Neuron (in vitro differentiated cells): ENCODE results near the gene DDIT3.

Experiments used
- H2AFZ ChIP-seq: one replicate; pipeline ENCODE4 v1.6.1; 2013; ENCODE audit warnings: low read depth, mild to moderate bottlenecking, inconsistent platforms, low read length, moderate library complexity
- H3K27me3 ChIP-seq: one replicate; pipeline ENCODE4 v1.6.1; 2013; ENCODE audit warnings: low read length; ENCODE audit not compliant: insufficient read depth
- H3K36me3 ChIP-seq: one replicate; pipeline ENCODE4 v1.6.1; 2013; ENCODE audit warnings: low read length; ENCODE audit not compliant: insufficient read depth
- H3K4me1 ChIP-seq: one replicate; pipeline ENCODE4 v1.6.1; 2013; ENCODE audit warnings: low read length; ENCODE audit not compliant: insufficient read depth
- H3K4me3 ChIP-seq: 2 replicates; pipeline ENCODE4 v1.5.1; 2013; ENCODE audit warnings: mild to moderate bottlenecking, low read length, moderate library complexity
- H3K9me3 ChIP-seq: one replicate; pipeline ENCODE4 v1.6.1; 2013; ENCODE audit warnings: low read length

DDIT3 gene

GRCh38 chr12:57527184-57527583 is 6.9 kb upstream of the DDIT3 start:
- H3K9me3 ChIP-seq, result no peaks in the 10 kb centered on the region
- H3K4me1 ChIP-seq, result peaks cover 24% of the 10 kb centered on the region
- H3K4me3 ChIP-seq, result no peak overlapping the region
- peaks cover 69% of the 10 kb centered on the region for H3K36me3 ChIP-seq
- H3K27me3 ChIP-seq, result no peaks in the 10 kb centered on the region
- no peak overlapping the region for H2AFZ ChIP-seq

GRCh38 chr12:57526477-57527126 is 6.3 kb upstream of the DDIT3 start:
- H2AFZ ChIP-seq, result no peak overlapping the region
- no peaks in the 10 kb centered on the region for H3K27me3 ChIP-seq
- peaks cover 64% of the 10 kb centered on the region for H3K36me3 ChIP-seq
- no peaks in the 10 kb centered on the region for H3K9me3 ChIP-seq
- H3K4me1 ChIP-seq, result peaks cover 30% of the 10 kb centered on the region
- no peak overlapping the region for H3K4me3 ChIP-seq

GRCh38 chr12:57525615-57526383 is 5.5 kb upstream of the DDIT3 start:
- H3K36me3 ChIP-seq, result peaks cover 56% of the 10 kb centered on the region
- no peak overlapping the region for H3K4me3 ChIP-seq
- H3K4me1 ChIP-seq, result peaks cover 38% of the 10 kb centered on the region
- no peaks in the 10 kb centered on the region for H3K9me3 ChIP-seq
- H2AFZ ChIP-seq, result no peak overlapping the region
- no peaks in the 10 kb centered on the region for H3K27me3 ChIP-seq

DNA sequence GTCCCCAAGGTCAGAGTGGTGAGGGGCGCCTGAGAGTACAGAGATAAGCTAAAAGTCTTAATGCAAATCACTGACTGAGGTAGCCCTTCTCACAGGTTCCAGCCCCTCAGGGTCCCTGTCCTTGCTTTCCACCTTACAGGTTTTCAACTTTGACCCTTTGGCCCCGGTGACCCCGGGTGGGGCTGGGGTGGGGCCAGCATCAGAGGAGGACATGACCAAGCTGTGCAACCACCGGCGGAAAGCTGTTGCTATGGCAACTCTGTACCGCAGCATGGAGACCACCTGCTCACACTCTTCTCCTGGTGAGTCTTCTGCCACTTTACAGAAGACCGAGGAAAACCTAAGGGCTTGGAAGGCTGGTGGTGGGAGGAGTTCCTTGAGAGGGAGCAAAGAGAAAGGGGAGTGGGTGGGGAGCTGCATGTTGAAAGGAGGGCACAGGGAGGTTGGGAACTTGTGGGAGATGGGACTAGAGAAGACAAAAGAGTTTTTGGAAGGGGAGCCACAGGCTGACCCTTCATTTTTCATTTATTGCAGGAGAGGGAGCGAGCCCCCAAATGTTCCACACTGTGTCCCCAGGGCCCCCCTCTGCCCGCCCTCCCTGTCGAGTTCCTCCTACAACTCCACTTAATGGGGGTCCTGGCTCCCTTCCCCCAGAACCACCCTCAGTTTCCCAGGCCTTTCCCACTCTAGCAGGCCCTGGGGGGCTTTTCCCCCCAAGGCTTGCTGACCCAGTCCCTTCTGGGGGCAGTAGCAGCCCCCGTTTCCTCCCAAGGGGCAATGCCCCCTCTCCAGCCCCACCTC is 4.7 kb upstream of the DDIT3 start:
- no peaks in the 10 kb centered on the region for H3K27me3 ChIP-seq
- H3K4me3 ChIP-seq, result no peak overlapping the region
- H3K36me3 ChIP-seq, result peaks cover 48% of the 10 kb centered on the region
- no peak overlapping the region for H2AFZ ChIP-seq
- H3K9me3 ChIP-seq, result no peaks in the 10 kb centered on the region
- H3K4me1 ChIP-seq, result peaks cover 39% of the 10 kb centered on the region

DNA sequence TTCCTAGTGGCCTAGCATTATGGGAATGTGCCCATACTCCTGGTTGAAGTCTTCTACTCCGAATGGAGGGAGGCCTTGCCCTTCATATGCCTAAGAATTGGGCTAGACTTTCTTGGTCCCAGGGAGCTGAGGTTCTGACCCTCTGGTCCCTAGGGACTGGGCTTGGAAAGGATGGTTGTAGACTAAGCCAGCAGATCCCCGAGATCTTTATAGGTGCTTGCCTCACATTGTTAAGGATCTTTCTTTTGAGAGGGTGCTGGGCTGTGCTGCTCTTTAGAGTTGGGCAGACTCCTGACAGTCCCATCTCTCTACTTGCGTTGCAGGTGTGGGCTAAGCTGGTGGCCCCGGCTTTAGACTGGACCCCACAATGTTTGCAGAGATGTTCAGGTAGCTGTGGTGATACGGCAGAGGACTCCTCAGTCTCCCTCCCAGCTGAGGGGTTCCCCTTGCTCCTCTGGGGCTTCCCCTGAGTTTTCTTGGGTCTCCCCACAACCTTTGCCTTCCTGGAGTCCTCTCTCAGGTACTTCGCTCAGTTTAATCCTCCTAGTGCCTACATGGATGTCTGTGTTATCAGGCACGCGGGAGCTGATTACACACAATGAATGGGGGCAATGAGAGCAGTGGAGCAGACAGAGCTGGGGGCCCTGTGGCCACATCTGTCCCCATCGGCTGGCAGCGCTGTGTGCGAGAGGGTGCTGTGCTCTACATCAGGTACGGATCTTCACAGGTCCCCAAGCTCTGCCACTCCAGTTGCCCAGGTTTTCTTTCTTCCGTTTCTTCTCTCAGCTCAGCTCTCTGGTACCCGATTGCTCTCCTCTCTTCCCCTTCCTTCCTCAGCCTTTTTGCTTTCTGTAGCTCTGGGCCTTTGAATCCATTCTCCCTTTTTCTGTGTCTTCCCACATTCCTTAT is 3.6 kb upstream of the DDIT3 start:
- H3K4me3 ChIP-seq, result peak overlapping the region; percentile 60
- H3K9me3 ChIP-seq, result no peaks in the 10 kb centered on the region
- no peak overlapping the region for H2AFZ ChIP-seq
- peaks cover 39% of the 10 kb centered on the region for H3K36me3 ChIP-seq
- H3K27me3 ChIP-seq, result no peaks in the 10 kb centered on the region
- H3K4me1 ChIP-seq, result peaks cover 47% of the 10 kb centered on the region

- peaks cover 35% of the 10 kb centered on the region for H3K36me3 ChIP-seq
- H3K4me1 ChIP-seq, result peaks cover 56% of the 10 kb centered on the region
These were observed 2.8 kb upstream of the DDIT3 start for GRCh38 chr12:57522887-57523705.

DNA sequence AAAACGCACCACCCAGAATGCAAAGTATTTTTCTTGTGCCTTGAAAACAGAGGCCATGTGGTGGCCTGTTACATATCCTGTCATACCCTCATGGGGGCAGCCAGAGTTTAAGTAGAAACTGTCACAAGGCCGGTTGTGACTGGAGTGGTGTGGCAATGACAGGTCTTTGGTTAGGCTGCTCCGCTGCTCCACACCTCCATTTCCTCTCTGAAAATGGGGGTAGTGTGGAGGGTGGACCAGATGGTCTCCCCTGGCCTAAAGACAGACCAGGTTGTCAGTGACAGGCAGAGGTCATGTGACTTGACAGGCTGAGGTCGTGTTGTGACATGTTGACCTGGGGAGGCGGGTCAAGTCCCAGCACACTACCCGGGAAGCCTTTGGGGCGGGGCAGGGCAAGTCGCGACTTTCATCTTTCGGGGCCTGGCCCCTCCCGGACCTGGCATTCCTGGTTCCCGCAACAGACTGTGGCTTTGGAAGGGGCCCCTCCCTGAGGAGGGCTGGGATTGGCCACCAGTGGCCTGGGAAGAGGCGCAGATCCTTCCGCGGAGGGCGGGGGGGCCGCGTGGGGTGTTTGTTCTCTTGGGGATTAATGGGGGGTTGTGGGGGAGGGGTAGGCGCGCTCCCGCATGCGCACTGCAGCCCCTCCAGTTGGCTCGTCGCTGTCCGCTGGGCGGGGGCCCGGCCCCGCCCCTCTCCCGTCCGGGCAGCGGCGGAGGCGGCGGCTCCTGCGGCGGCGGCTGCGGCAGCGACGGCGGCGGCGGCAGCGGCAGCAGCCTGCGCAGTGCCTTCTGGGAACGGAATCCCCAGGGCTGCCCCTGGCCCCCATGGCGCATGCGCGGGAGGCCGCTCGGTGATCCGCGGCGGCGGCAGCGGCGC is 1.9 kb upstream of the DDIT3 start, which contains the start of gene MBD6:
MBD6 (plus strand) TSS at position 814 of the 876 bp plus-strand sequence. CDS start 1,480 bp downstream, outside the sequence.
- peak within 1 kb of the TSS; percentile 60 for H3K4me3 ChIP-seq
- peaks cover 59% of the 10 kb centered on the region for H3K4me1 ChIP-seq
- no peaks in the 10 kb centered on the region for H3K9me3 ChIP-seq
- H3K36me3 ChIP-seq, result peaks cover 34% of the 10 kb centered on the region
- H3K27me3 ChIP-seq, result no peaks in the 10 kb centered on the region
- no peak within 1 kb of the TSS for H2AFZ ChIP-seq

More at GRCh38 chr12:57522887-57523705, 2.8 kb upstream of the DDIT3 start:
- Histone ChIP-seq H3K4me3 (peak overlapping the region; percentile 60), H3K27me3 (no peaks in the 10 kb centered on the region), H2AFZ (no peak overlapping the region), H3K9me3 (no peaks in the 10 kb centered on the region)

DNA sequence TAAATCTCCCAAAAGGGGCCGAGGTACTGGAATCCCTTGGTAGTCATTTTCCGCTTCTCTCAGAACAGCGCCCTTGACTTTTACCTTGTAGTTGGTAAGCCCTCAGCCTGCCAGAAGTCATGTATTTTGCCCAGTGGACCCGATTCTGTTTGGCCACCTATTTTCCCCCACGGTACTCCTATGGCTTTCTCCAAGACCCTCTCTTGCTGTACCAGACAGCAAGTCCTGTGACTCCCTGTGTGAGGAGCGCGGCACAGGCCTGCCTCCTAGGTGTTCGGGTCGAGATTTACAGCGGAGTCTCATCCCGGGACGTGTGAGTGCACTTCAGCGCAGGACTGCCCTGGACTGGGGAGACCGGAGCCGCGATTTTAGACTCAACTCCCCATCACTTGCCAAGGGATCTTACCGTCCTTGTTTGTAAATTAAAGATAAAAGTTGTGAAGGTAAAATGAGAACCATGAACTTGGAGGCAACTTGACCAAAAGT is 1.3 kb upstream of the DDIT3 start:
- peak overlapping the region; percentile 60 for H3K4me3 ChIP-seq
- no peaks in the 10 kb centered on the region for H3K9me3 ChIP-seq
- peaks cover 35% of the 10 kb centered on the region for H3K36me3 ChIP-seq
- H2AFZ ChIP-seq, result no peak overlapping the region
- peaks cover 59% of the 10 kb centered on the region for H3K4me1 ChIP-seq
- H3K27me3 ChIP-seq, result no peaks in the 10 kb centered on the region

DNA sequence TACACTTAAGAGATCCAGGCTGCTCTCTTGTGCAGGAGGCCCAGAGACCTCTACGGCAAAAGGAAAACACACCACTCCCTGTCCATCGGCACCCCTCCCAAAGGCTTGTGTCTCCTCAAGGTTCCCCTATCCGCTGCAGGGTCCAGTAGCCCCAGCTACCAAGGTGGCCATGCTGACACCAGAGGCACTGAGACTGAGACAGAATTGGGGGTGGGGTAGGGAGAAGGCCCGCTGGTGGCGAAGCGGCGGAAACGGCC is 590 bp downstream of the DDIT3 start:
- H2AFZ ChIP-seq, result no peak overlapping the region
- H3K4me3 ChIP-seq, result peak overlapping the region; percentile 66
- no peaks in the 10 kb centered on the region for H3K9me3 ChIP-seq
- peaks cover 40% of the 10 kb centered on the region for H3K36me3 ChIP-seq
- no peaks in the 10 kb centered on the region for H3K27me3 ChIP-seq
- peaks cover 51% of the 10 kb centered on the region for H3K4me1 ChIP-seq

- H3K4me1 ChIP-seq, result peaks cover 45% of the 10 kb centered on the region
- no peaks in the 10 kb centered on the region for H3K9me3 ChIP-seq
- peaks cover 41% of the 10 kb centered on the region for H3K36me3 ChIP-seq
- no peak overlapping the region for H2AFZ ChIP-seq
- no peaks in the 10 kb centered on the region for H3K27me3 ChIP-seq
- H3K4me3 ChIP-seq, result peak overlapping the region; percentile 66
These were observed 1.2 kb downstream of the DDIT3 start for GRCh38 chr12:57518920-57519795.
